Hepatocyte (in vitro differentiated cells): ENCODE data around the gene ACCSL. TPM values are rescaled to one million over a fixed set of nuclear protein-coding genes. Genes with fewer than 3 reads are reported as not detected.

Source experiments
- DNase-seq: peaks from one replicate; pipeline ENCODE4 v3.0.0-alpha.2; 2016; ENCODE audit warnings: low spot score
- H2AFZ ChIP-seq: fragments of 200-600 bp; sonication (generic); 2 replicates; pipeline ENCODE4 v1.6.0; 2016; ENCODE audit warnings: antibody characterized with exemption, mild to moderate bottlenecking
- H3K27ac ChIP-seq: fragments of 200-600 bp; sonication (generic); 2 replicates; pipeline ENCODE4 v1.5.1; 2016; ENCODE audit warnings: mild to moderate bottlenecking
- H3K27me3 ChIP-seq: fragments of 200-600 bp; sonication (generic); 2 replicates; pipeline ENCODE4 v1.6.1; 2016
- H3K36me3 ChIP-seq: fragments of 200-600 bp; sonication (generic); replicated peaks from 2 replicates; pipeline ENCODE4 v1.5.1; 2016; ENCODE audit warnings: low read depth; ENCODE audit not compliant: insufficient read depth
- H3K4me1 ChIP-seq: fragments of 200-600 bp; sonication (generic); 2 replicates; pipeline ENCODE4 v1.5.1; 2016; ENCODE audit warnings: mild to moderate bottlenecking, moderate library complexity; ENCODE audit not compliant: insufficient read depth
- H3K4me2 ChIP-seq: fragments of 200-600 bp; sonication (generic); 2 replicates; pipeline ENCODE4 v1.6.0; 2016
- H3K4me3 ChIP-seq: fragments of 200-600 bp; sonication (generic); 2 replicates; pipeline ENCODE4 v1.5.1; 2016; ENCODE audit warnings: mild to moderate bottlenecking
- H3K79me2 ChIP-seq: fragments of 200-600 bp; sonication (generic); 2 replicates; pipeline ENCODE4 v1.6.0; 2017; ENCODE audit warnings: mild to moderate bottlenecking
- H3K9me2 ChIP-seq: fragments of 200-600 bp; sonication (generic); replicated peaks from 2 replicates; pipeline ENCODE4 v1.6.0; 2017; ENCODE audit warnings: mild to moderate bottlenecking; ENCODE audit not compliant: insufficient read depth
- H3K9me3 ChIP-seq: fragments of 200-600 bp; sonication (generic); 2 replicates; pipeline ENCODE4 v1.5.1; 2016; ENCODE audit warnings: low read depth, mild to moderate bottlenecking
- H4K20me1 ChIP-seq: fragments of 200-600 bp; sonication (generic); 2 replicates; pipeline ENCODE4 v1.6.0; 2016; ENCODE audit warnings: mild to moderate bottlenecking; ENCODE audit not compliant: insufficient read depth, poor library complexity, severe bottlenecking
- EZH2 ChIP-seq: fragments of 200-600 bp; sonication (generic); IDR thresholded peaks from 2 replicates; pipeline ENCODE4 v1.6.1; 2016; ENCODE audit warnings: antibody characterized with exemption, mild to moderate bottlenecking, borderline replicate concordance
- EZH2phosphoT487 ChIP-seq: fragments of 200-600 bp; sonication (generic); IDR thresholded peaks from one replicate; pipeline ENCODE4 v1.6.1; 2018; ENCODE audit warnings: antibody characterized with exemption, mild to moderate bottlenecking, low read depth, moderate library complexity; ENCODE audit not compliant: unreplicated experiment, severe bottlenecking
- WGBS: methylation state at CpG from one replicate; pipeline ENCODE4 v1.1.6; 2016; ENCODE audit warnings: low lambda C conversion rate; ENCODE audit errors: missing lambda C conversion rate; 5-methylcytosine and 5-hydroxymethylcytosine counted together
- polyA plus RNA-seq: library from polyadenylated mRNA; unstranded; fragments of >200 nt; fragmentation: Nextera tagmentation; extraction: Ambion mirVana; gene quantifications from 2 replicates; pipeline ENCODE4 v1.2.1, GENCODE V29; 2016
- total RNA-seq: library from RNA; depleted of rRNA; stranded (reverse); fragments of >200 nt; gene quantifications from 2 replicates; pipeline ENCODE4 v1.2.3, GENCODE V29; 2014
- TF ChIP-seq, protein P1 (sequence below): fragments of 200-600 bp; sonication (generic); IDR thresholded peaks from 2 replicates; pipeline ENCODE4 v1.5.1; 2016; ENCODE audit warnings: antibody characterized with exemption, mild to moderate bottlenecking; ENCODE audit not compliant: poor library complexity

The ACCSL gene
- total and polyA plus RNA-seq, 2 experiments from 2014 or later = not detected

GRCh38 chr11:44018127-44018521 lies 29.7 kb upstream of the ACCSL start:
- Histone ChIP-seq H3K4me2 (no peak overlapping the region), H3K79me2 (no peaks in the 10 kb centered on the region), H3K9me3 (no peaks in the 10 kb centered on the region), H4K20me1 (no peaks in the 10 kb centered on the region), H2AFZ (no peak overlapping the region), H3K4me1 (no peaks in the 10 kb centered on the region), H3K27ac (no peak overlapping the region), H3K36me3 (no peaks in the 10 kb centered on the region), H3K27me3 (no peaks in the 10 kb centered on the region), H3K4me3 (no peak overlapping the region), H3K9me2 (no peaks in the 10 kb centered on the region)
- DNase-seq = no peak
- TF ChIP-seq EZH2 (no peak), EZH2phosphoT487 (no peak)
- TF ChIP-seq, protein P1, sequence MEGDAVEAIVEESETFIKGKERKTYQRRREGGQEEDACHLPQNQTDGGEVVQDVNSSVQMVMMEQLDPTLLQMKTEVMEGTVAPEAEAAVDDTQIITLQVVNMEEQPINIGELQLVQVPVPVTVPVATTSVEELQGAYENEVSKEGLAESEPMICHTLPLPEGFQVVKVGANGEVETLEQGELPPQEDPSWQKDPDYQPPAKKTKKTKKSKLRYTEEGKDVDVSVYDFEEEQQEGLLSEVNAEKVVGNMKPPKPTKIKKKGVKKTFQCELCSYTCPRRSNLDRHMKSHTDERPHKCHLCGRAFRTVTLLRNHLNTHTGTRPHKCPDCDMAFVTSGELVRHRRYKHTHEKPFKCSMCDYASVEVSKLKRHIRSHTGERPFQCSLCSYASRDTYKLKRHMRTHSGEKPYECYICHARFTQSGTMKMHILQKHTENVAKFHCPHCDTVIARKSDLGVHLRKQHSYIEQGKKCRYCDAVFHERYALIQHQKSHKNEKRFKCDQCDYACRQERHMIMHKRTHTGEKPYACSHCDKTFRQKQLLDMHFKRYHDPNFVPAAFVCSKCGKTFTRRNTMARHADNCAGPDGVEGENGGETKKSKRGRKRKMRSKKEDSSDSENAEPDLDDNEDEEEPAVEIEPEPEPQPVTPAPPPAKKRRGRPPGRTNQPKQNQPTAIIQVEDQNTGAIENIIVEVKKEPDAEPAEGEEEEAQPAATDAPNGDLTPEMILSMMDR = no peak
- WGBS = 32% methylated on average over 4 of the region's 4 CpGs

DNA sequence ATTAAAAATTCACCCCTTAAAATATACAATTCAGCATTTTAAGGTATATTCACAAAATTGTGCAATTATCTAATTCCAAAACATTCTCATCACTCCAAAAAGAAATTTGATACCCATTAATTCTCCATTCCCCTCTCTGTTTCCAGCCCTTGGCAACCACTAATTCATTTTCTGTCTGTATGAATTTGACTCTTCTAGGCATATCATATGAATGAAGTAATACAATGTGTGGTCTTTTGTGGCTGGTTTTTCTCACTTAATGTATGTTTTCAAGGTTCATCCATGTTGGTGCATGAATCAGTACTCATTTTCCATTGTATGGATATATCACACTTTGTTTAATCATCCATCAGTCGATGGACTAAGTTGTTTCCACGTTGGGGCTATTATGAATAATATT lies 29.0 kb upstream of the ACCSL start:
- no peak overlapping the region for H2AFZ ChIP-seq
- no peak for TF ChIP-seq EZH2phosphoT487
- TF ChIP-seq, protein P1 = no peak
- TF ChIP-seq EZH2 = no peak
- 71% methylated on average over 2 of the region's 2 CpGs for WGBS
- no peak overlapping the region for H3K4me3 ChIP-seq
- H3K4me2 ChIP-seq = no peak overlapping the region
- no peaks in the 10 kb centered on the region for H3K79me2 ChIP-seq
- no peaks in the 10 kb centered on the region for H3K4me1 ChIP-seq
- no peaks in the 10 kb centered on the region for H3K9me2 ChIP-seq
- H3K27me3 ChIP-seq = no peaks in the 10 kb centered on the region
- no peak overlapping the region for H3K27ac ChIP-seq
- H4K20me1 ChIP-seq = no peaks in the 10 kb centered on the region
- no peaks in the 10 kb centered on the region for H3K36me3 ChIP-seq
- H3K9me3 ChIP-seq = no peaks in the 10 kb centered on the region
- no peak for DNase-seq

GRCh38 chr11:44024977-44025376 lies 22.8 kb upstream of the ACCSL start:
- Histone ChIP-seq H3K79me2 (no peaks in the 10 kb centered on the region), H3K4me1 (no peaks in the 10 kb centered on the region), H2AFZ (no peak overlapping the region), H3K27me3 (no peaks in the 10 kb centered on the region), H4K20me1 (no peaks in the 10 kb centered on the region), H3K4me2 (no peak overlapping the region), H3K9me2 (no peaks in the 10 kb centered on the region), H3K4me3 (no peak overlapping the region), H3K27ac (no peak overlapping the region), H3K36me3 (no peaks in the 10 kb centered on the region), H3K9me3 (no peaks in the 10 kb centered on the region)
- TF ChIP-seq EZH2 (no peak), EZH2phosphoT487 (no peak)
- TF ChIP-seq, protein P1 = no peak
- 95% methylated on average over 1 of the region's 1 CpG for WGBS
- no peak for DNase-seq

DNA sequence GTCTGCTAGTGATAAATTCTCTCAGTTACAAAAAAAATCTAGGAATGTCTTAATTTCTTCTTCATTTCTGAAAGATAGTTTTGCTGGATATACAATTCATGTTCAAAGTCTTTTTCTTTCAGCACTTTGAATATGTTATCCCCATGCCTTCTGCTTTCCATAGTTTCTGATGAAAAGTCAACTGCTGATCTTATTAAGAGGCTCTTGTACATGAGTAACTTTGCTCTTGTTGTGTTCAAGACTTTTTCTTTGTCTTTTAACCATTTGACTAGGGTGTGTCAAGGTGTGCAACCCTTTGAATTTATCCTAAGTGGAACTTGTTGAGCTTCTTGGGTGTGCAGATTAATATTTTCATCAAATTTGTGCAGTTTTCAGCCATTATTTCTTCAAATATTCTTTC lies 22.1 kb upstream of the ACCSL start:
- no peak for DNase-seq
- no peaks in the 10 kb centered on the region for H3K79me2 ChIP-seq
- no peaks in the 10 kb centered on the region for H3K9me2 ChIP-seq
- no peaks in the 10 kb centered on the region for H3K9me3 ChIP-seq
- H3K4me2 ChIP-seq = no peak overlapping the region
- no peaks in the 10 kb centered on the region for H4K20me1 ChIP-seq
- H3K4me1 ChIP-seq = no peaks in the 10 kb centered on the region
- H3K36me3 ChIP-seq = no peaks in the 10 kb centered on the region
- no peak overlapping the region for H2AFZ ChIP-seq
- no peak overlapping the region for H3K27ac ChIP-seq
- no peaks in the 10 kb centered on the region for H3K27me3 ChIP-seq
- H3K4me3 ChIP-seq = no peak overlapping the region
- TF ChIP-seq, protein P1 = no peak
- TF ChIP-seq EZH2phosphoT487 = no peak
- TF ChIP-seq EZH2 = no peak
